Erythroblast (primary cell): ENCODE measurements around the gene GIMAP8.

Experiments used
- DNase-seq, 2 experiments: peaks; one replicate each; lab custom pipeline; 2025; lab: John Stamatoyannopoulos, UW
- GATA1 ChIP-seq: IDR thresholded peaks from 2 replicates; pipeline ENCODE4 v1.6.1; 2011; ENCODE audit warnings: low read depth, mild to moderate bottlenecking, control low read depth, low read length, moderate library complexity
- POLR2A ChIP-seq: IDR thresholded peaks from 2 replicates; pipeline ENCODE4 v1.6.1; 2011; ENCODE audit warnings: mild to moderate bottlenecking, low read length

The GIMAP8 gene

GRCh38 chr7:150435390-150436073 lies 14.9 kb upstream of the GIMAP8 start:
- TF ChIP-seq GATA1 (no peak), POLR2A (no peak)
- no peak for DNase-seq

DNA sequence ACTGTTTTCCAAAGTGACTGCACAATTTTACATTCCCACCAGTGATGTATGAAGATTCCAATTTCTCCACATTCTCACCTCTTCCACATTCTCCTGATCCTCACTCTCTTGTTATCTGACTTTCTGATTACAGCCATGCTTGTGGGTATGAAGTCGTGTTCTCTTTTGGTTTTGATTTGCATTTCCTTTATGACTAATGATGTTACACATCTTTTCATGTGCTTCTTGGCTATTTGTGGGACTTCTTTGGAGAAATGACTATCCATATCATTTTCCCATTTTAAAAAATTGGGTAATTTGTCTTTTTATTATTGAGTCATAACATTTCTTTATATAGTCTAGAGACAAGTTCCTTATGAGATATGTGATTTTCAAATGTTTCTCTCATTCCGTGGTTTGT lies 10.5 kb upstream of the GIMAP8 start:
- no peak for DNase-seq
- TF ChIP-seq POLR2A = no peak
- TF ChIP-seq GATA1 = no peak

- TF ChIP-seq GATA1 (no peak), POLR2A (no peak)
- no peak for DNase-seq
These were observed 8.9 kb upstream of the GIMAP8 start for GRCh38 chr7:150441524-150441923.

- TF ChIP-seq POLR2A (no peak), GATA1 (no peak)
- DNase-seq = no peak
These were observed 7.6 kb upstream of the GIMAP8 start for GRCh38 chr7:150442811-150443210.

DNA sequence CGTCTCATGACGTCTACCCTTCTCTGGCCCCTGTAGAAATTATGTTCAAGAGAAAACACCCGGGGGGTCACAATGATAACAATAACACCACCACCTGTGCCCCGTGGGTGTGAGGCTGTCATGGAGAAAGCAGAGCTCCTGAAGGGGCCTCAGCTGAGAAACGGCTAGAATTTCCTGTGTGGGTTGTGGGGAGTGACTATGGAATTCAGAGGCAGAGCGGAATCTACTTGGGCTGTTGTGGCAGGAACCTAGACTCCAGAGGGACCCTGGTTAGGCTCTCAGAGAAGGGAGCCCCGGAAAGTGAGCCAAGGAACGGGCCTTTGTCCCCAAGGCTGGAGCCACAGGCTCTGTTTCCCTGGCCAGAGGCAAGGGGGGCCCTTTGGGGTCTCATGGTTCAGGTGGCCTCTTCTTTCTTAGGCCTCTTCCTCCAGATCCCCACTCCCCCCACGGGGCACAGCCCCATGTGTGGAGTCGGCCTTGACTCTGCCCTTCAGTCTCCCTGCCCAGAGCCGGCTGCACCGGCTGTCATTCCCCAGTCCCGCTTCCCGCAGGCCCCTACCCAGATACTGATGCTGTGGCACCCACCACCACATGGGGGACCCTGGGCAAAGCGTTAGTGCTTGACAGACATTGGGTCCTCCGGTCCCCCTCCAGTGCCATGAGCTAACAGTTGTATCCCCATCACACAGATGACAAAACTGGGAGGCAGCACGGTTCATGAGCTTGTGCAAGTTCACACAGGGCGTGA lies 6.5 kb upstream of the GIMAP8 start:
- TF ChIP-seq POLR2A (no peak), GATA1 (no peak)
- no peak for DNase-seq

GRCh38 chr7:150444674-150445365 lies 5.6 kb upstream of the GIMAP8 start:
- TF ChIP-seq GATA1 (no peak), POLR2A (no peak)
- no peak for DNase-seq

DNA sequence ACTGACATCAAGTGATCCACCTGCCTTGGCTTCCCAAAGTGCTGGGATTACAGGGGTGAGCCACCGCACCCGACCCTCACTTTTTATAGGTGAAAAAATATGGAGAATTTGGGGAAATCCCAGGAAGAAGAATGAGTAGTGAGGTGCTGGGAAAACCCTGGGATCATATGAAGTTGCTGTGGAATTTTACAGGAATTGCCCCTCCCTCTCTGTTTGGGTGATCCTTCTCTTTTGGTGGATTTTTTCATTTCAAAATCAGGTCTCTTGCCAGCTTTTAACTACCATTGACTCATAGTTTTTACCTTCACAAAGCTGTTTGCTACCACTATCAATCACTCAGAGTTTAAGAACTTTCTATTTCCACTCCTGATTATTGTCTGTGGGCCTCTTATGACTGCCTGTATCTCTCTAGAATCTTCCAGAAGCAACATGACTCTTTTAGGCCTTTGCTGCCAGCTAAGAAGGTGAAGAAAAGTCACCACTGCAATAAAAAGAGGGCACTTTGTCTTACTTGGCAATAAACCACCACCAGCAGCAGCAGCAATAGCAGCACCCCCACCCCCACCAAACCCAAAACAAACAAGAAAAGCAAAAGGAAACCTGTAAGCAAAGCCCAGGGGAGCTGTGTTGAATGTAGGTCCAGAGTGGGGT lies 4.0 kb upstream of the GIMAP8 start:
- TF ChIP-seq POLR2A = no peak
- no peak for TF ChIP-seq GATA1

GRCh38 chr7:150447966-150448788 lies 2.3 kb upstream of the GIMAP8 start:
- TF ChIP-seq GATA1 = no peak
- TF ChIP-seq POLR2A = no peak
- no peak for DNase-seq

More for the DNA sequence above, 4.0 kb upstream of the GIMAP8 start:
- no peak for DNase-seq

DNA sequence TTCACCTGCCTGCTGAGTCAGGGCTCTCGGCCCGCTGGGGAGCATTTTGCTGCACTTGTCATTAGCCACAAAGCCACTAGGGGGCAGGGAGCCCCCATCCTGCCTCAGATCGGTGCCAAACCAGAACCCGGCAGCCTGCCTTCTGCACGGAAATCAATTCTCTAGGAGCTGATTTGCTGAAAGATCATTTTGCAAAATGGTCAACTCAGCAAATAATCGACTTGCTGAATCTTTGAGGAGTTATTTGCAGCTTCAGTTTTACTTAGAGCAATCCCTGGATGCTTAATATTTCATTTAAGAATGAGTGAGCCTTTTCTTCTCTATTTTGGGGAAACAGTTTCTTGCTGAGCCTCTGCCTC lies 1.7 kb upstream of the GIMAP8 start:
- DNase-seq = peak; percentile 52 to 69
- TF ChIP-seq POLR2A (no peak), GATA1 (no peak)

DNA sequence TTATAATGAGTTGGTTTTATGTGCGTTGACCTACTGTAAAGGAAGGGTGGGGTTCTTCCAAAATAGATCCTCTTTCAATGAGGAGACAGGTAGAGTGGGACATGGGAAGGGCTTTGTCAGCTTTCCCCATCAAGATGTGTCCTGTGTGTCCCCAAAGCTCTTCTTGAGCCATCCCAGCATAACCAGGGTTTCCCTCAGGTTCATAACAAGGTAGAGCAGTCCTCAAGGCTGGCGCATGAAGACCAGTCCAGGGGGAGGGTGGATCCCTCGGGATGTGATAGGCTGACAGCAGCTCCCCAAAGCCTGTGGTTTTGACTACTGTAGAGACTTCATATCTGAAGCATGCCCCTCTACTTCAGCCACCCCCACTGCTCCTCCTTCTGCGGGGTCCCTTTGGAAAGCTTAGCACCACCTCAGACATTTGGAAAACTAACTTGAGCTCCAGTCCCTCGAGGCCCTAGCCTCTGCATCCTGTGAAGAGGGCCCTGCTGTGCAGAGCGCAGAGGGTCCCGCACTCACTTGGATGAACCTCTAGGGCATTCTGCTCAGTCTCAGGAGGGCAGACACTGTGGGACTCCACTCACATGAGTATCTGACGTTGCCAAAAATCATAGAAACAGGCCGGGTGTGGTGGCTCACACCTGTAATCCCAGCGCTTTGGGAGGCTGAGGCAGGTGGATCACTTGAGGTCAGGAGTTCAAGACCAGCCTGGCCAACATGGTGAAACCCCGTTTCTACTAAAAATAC lies 1.1 kb upstream of the GIMAP8 start:
- no peak for TF ChIP-seq GATA1
- no peak for TF ChIP-seq POLR2A
- no peak for DNase-seq

DNA sequence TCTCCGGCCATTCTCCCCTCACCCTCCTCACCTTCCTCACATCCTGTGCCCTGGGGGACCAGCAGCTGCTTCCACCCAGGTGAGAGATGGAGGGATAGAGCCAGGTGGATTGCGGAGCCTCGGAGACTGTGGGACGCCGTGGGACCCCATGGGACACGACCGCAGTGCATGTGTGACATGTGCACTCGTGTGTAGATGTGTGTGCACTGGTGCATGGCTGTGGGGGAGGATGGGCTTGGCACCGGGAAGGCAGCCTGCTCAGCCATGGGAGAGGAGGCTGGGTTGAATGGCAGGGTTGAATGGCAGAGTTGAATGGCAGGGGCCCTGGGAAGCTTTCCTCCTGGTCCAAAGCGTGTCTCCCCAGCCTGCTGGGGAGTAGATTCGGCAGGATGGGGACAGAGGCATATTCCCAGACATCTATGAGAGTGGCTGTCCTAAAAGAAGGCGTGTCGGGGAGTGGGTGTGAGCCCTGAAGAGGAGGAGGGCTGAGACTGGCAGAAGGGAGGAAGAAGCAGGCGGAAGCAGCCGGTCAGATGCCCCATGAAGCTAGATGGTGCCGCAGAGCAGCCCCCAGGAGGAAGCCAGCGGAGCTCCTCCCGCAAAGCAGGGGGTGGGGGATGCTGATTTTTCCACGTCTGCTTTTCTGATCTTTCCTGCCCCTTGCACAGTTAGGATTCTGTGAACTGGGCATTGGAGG lies 815 bp downstream of the GIMAP8 start:
- TF ChIP-seq POLR2A (no peak), GATA1 (no peak)
- DNase-seq = no peak

- DNase-seq = no peak
- TF ChIP-seq GATA1 (no peak), POLR2A (no peak)
These were observed 1.5 kb downstream of the GIMAP8 start for GRCh38 chr7:150451833-150452461.
